CD4-positive, alpha-beta T cell treated with Interleukin-10 for 1 hour (primary cell): ENCODE measurements around the gene FBXO36.

Experiments used
- DNase-seq: peaks from one replicate; pipeline ENCODE4 v3.0.0-alpha.2; 2020

Gene FBXO36

GRCh38 chr2:230053753-230054478 lies 131.6 kb downstream of the FBXO36 start:
- no peak for DNase-seq

- DNase-seq = no peak
Observed at GRCh38 chr2:230060672-230061293, 138.5 kb downstream of the FBXO36 start.
